ENCODE results near the gene SEMA3C.

The SEMA3C gene

DNA sequence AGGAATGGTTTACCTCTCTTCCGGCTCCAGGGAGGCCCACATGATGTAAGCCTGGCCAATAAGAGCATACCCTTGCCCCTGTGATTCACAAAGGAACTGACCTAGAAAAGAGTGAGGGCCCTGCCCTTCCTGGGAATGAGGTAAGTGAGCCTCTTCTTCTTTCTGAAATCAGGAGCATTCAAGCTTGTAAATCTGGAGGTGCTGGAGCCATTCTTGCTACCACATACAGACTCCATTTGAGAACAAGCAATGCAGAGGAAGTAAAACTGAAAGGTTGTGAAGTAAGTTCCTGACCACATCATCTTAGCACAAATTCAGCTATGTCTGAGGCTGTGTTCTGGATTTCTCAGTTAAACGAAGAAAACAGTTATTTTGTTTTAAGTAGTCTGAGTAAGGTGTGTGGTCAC is 148.2 kb downstream of the SEMA3C start:
- ATAC-seq (ENCODE audit: insufficient read depth, low read depth) (no peak), DNase-seq (no peak)

DNA sequence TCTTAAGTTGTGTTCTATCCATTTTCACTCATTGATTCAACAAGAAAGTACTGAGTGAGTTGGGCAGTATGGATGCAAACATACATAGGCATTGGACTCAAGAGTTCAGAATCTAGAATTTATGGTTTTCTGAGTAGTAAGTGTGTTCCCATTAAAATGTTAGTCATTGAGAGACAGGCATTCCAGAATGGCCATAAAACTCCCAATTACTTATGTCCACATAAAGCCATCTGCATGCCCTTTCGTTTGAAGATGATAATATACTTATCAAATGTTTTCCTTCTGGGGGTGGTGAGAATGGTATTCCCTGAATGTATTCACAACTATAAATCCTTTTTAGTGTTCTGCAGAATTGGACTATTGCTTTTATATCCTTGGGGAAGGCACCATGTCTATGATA is 148.8 kb downstream of the SEMA3C start:
- DNase-seq (no peak), ATAC-seq (ENCODE audit: insufficient read depth, low read depth) (no peak)
- H4K20me1 ChIP-seq (ENCODE audit: insufficient read depth, low read length): no peaks in the 10 kb centered on the region
- no peak overlapping the region for H3K4me3 ChIP-seq (ENCODE audit: low read depth in 1 of 2, low read length in 2 of 2)
- no peaks in the 10 kb centered on the region for H3K36me3 ChIP-seq (ENCODE audit: insufficient read depth, low read length)
- H3K27ac ChIP-seq (ENCODE audit: low read length): no peak overlapping the region
- no peak for TF ChIP-seq EZH2 (IDR thresholded peaks at IDR 0.05; ENCODE audit: borderline replicate concordance, low read depth, low read length, severe bottlenecking)
- TF ChIP-seq, protein P1, sequence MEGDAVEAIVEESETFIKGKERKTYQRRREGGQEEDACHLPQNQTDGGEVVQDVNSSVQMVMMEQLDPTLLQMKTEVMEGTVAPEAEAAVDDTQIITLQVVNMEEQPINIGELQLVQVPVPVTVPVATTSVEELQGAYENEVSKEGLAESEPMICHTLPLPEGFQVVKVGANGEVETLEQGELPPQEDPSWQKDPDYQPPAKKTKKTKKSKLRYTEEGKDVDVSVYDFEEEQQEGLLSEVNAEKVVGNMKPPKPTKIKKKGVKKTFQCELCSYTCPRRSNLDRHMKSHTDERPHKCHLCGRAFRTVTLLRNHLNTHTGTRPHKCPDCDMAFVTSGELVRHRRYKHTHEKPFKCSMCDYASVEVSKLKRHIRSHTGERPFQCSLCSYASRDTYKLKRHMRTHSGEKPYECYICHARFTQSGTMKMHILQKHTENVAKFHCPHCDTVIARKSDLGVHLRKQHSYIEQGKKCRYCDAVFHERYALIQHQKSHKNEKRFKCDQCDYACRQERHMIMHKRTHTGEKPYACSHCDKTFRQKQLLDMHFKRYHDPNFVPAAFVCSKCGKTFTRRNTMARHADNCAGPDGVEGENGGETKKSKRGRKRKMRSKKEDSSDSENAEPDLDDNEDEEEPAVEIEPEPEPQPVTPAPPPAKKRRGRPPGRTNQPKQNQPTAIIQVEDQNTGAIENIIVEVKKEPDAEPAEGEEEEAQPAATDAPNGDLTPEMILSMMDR (IDR thresholded peaks at IDR 0.05; ENCODE audit: borderline replicate concordance, extremely low read depth, low read length, poor library complexity, severe bottlenecking): no peak
- no peaks in the 10 kb centered on the region for H3K9me3 ChIP-seq (ENCODE audit: insufficient read depth, low read length, severe bottlenecking)
- no peaks in the 10 kb centered on the region for H3K27me3 ChIP-seq (ENCODE audit: insufficient read depth, low read length, poor library complexity)
- H3K4me2 ChIP-seq (ENCODE audit: insufficient read depth, low read length): no peak overlapping the region
- H2AFZ ChIP-seq (ENCODE audit: low read depth, low read length): no peak overlapping the region
- H3K4me1 ChIP-seq (ENCODE audit: insufficient read depth, low read length): no peaks in the 10 kb centered on the region
- H3K9ac ChIP-seq (ENCODE audit: low read depth, low read length): no peak overlapping the region
- no peaks in the 10 kb centered on the region for H3K79me2 ChIP-seq (ENCODE audit: insufficient read depth, low read length)

More for the DNA sequence above, 148.2 kb downstream of the SEMA3C start:
- H3K27ac ChIP-seq (ENCODE audit: low read length): no peak overlapping the region
- TF ChIP-seq, protein P1 (IDR thresholded peaks at IDR 0.05; ENCODE audit: borderline replicate concordance, extremely low read depth, low read length, poor library complexity, severe bottlenecking): no peak
- no peak for TF ChIP-seq EZH2 (IDR thresholded peaks at IDR 0.05; ENCODE audit: borderline replicate concordance, low read depth, low read length, severe bottlenecking)
- no peak overlapping the region for H3K9ac ChIP-seq (ENCODE audit: low read depth, low read length)
- no peak overlapping the region for H3K4me3 ChIP-seq (ENCODE audit: low read depth in 1 of 2, low read length in 2 of 2)
- H2AFZ ChIP-seq (ENCODE audit: low read depth, low read length): no peak overlapping the region
- H3K79me2 ChIP-seq (ENCODE audit: insufficient read depth, low read length): no peaks in the 10 kb centered on the region
- H3K4me2 ChIP-seq (ENCODE audit: insufficient read depth, low read length): no peak overlapping the region
- no peaks in the 10 kb centered on the region for H3K4me1 ChIP-seq (ENCODE audit: insufficient read depth, low read length)
- no peaks in the 10 kb centered on the region for H4K20me1 ChIP-seq (ENCODE audit: insufficient read depth, low read length)
- H3K9me3 ChIP-seq (ENCODE audit: insufficient read depth, low read length, severe bottlenecking): no peaks in the 10 kb centered on the region
- H3K36me3 ChIP-seq (ENCODE audit: insufficient read depth, low read length): no peaks in the 10 kb centered on the region
- H3K27me3 ChIP-seq (ENCODE audit: insufficient read depth, low read length, poor library complexity): no peaks in the 10 kb centered on the region

DNA sequence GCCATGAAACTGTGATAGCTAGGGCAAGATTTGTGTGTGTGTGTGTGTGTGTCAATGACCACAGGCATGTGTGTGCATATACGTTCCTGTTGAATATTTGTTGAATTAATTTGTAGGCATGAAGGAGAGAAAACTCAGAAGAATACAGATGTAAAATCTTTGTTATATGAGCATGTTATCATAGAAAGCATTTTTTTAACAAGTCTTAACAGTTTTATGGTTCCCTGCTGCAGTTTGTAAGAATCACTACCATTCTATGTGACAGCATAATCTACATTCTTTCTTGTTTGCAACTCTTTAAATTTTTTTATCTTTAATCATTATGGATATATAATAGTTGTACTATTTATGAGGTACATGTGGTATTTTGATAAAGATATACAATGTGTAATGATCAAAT is 150.1 kb downstream of the SEMA3C start:
- Histone ChIP-seq H3K36me3 (ENCODE audit: insufficient read depth, low read length) (no peaks in the 10 kb centered on the region), H4K20me1 (ENCODE audit: insufficient read depth, low read length) (no peaks in the 10 kb centered on the region), H3K9ac (ENCODE audit: low read depth, low read length) (no peak overlapping the region), H3K27me3 (ENCODE audit: insufficient read depth, low read length, poor library complexity) (no peaks in the 10 kb centered on the region), H3K4me2 (ENCODE audit: insufficient read depth, low read length) (no peak overlapping the region), H3K27ac (ENCODE audit: low read length) (no peak overlapping the region), H2AFZ (ENCODE audit: low read depth, low read length) (no peak overlapping the region), H3K4me1 (ENCODE audit: insufficient read depth, low read length) (no peaks in the 10 kb centered on the region), H3K79me2 (ENCODE audit: insufficient read depth, low read length) (no peaks in the 10 kb centered on the region), H3K9me3 (ENCODE audit: insufficient read depth, low read length, severe bottlenecking) (no peaks in the 10 kb centered on the region), H3K4me3 (ENCODE audit: low read depth in 1 of 2, low read length in 2 of 2) (no peak overlapping the region)
- TF ChIP-seq EZH2 (IDR thresholded peaks at IDR 0.05; ENCODE audit: borderline replicate concordance, low read depth, low read length, severe bottlenecking): no peak
- TF ChIP-seq, protein P1 (IDR thresholded peaks at IDR 0.05; ENCODE audit: borderline replicate concordance, extremely low read depth, low read length, poor library complexity, severe bottlenecking): no peak
- no peak for DNase-seq
- ATAC-seq (ENCODE audit: insufficient read depth, low read depth): no peak

DNA sequence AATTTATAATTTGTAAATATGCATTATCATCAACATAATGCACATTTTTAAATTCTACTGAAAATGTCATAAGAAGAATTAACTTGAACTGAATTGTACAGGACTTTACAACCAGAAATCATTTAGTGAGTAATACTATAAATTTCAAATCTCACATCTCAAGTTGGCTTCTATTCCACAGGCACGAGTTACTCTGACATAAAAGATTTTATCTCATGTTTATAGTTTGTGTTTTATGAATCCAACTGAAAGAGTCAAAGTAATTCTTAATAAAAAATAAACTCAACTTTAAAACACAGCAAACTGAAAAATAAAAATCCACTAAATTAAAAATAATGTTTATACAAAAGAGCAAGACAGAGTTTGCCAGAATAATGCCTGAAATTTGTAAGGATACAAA is 151.2 kb downstream of the SEMA3C start:
- Histone ChIP-seq H3K4me1 (ENCODE audit: insufficient read depth, low read length) (no peaks in the 10 kb centered on the region), H3K27ac (ENCODE audit: low read length) (no peak overlapping the region)
- TF ChIP-seq, protein P1 (IDR thresholded peaks at IDR 0.05; ENCODE audit: borderline replicate concordance, extremely low read depth, low read length, poor library complexity, severe bottlenecking): no peak
- no peak for TF ChIP-seq EZH2 (IDR thresholded peaks at IDR 0.05; ENCODE audit: borderline replicate concordance, low read depth, low read length, severe bottlenecking)

More for the DNA sequence above, 151.2 kb downstream of the SEMA3C start:
- Histone ChIP-seq H3K36me3 (ENCODE audit: insufficient read depth, low read length) (no peaks in the 10 kb centered on the region), H3K9ac (ENCODE audit: low read depth, low read length) (no peak overlapping the region), H3K4me2 (ENCODE audit: insufficient read depth, low read length) (no peak overlapping the region), H3K79me2 (ENCODE audit: insufficient read depth, low read length) (no peaks in the 10 kb centered on the region), H3K4me3 (ENCODE audit: low read depth in 1 of 2, low read length in 2 of 2) (no peak overlapping the region), H3K9me3 (ENCODE audit: insufficient read depth, low read length, severe bottlenecking) (no peaks in the 10 kb centered on the region), H3K27me3 (ENCODE audit: insufficient read depth, low read length, poor library complexity) (no peaks in the 10 kb centered on the region), H2AFZ (ENCODE audit: low read depth, low read length) (no peak overlapping the region), H4K20me1 (ENCODE audit: insufficient read depth, low read length) (no peaks in the 10 kb centered on the region)
- ATAC-seq (ENCODE audit: insufficient read depth, low read depth): no peak
- no peak for DNase-seq
